Adrenal gland (tissue), 12 donors: Measurements from ENCODE around the gene FYB1. TPM values are rescaled to one million over a fixed set of nuclear protein-coding genes. Genes with fewer than 3 reads are reported as not detected.

Experiments
- DNase-seq, 7 donors: peaks; one replicate each; pipeline ENCODE4 v3.0.0-alpha.2; 2019 to 2020
- H3K27ac ChIP-seq, 5 donors: fragments of 200-600 bp; sonication (generic) in 4 of 5; 1 replicate in 3 of 5; 2 replicates in 2 of 5; pipeline versions ENCODE4 v1.5.1 to v1.8.0; 2016 to 2020; ENCODE audit warnings: mild to moderate bottlenecking in 1 of 5
- H3K27me3 ChIP-seq: fragments of 200-600 bp; 2 replicates; pipeline ENCODE4 v1.8.0; 2021
- H3K36me3 ChIP-seq, 2 donors: fragments of 200-600 bp; replicated peaks in 1 of 2; 1 replicate in 1 of 2; 2 replicates in 1 of 2; pipeline versions ENCODE4 v1.5.1 to v1.8.0; 2018 to 2022
- H3K4me1 ChIP-seq, 2 donors: fragments of 200-600 bp; replicated peaks in 1 of 2; 1 replicate in 1 of 2; 2 replicates in 1 of 2; pipeline versions ENCODE4 v1.5.1 to v1.8.0; 2018 to 2021
- H3K4me3 ChIP-seq, 4 donors: fragments of 200-600 bp; sonication (generic) in 3 of 4; one replicate each; pipeline ENCODE4 v1.5.1; 2016 to 2018
- H3K9me3 ChIP-seq, 3 donors: fragments of 200-600 bp; sonication (generic) in 1 of 3; replicated peaks in 1 of 3; 1 replicate in 2 of 3; 2 replicates in 1 of 3; pipeline versions ENCODE4 v1.5.1 to v1.8.0; 2016 to 2021
- POLR2A ChIP-seq, 2 donors: fragments of 450-650 bp; IDR thresholded peaks; one replicate each; pipeline ENCODE4 v1.6.1; 2017; ENCODE audit warnings: antibody characterized with exemption in 2 of 2, mild to moderate bottlenecking in 2 of 2, moderate library complexity in 1 of 2
- WGBS, 4 donors: extraction: QIAGEN DNeasy Blood & Tissue Kit in 2 of 4; methylation state at CpG; one replicate each; pipeline versions ENCODE4 v1.1.5 to v1.1.7; 2013 to 2017; 5-methylcytosine and 5-hydroxymethylcytosine counted together
- intact Hi-C, 2 donors: fragments of 100-400 bp; cut with DNase I; formaldehyde crosslinking; loops; one replicate each; pipeline versions ENCODE4 v1.14.1 to v1.15.0; 2022 to 2023
- polyA plus RNA-seq, 3 donors: library from polyadenylated mRNA; stranded (reverse); fragments of 200-250 nt in 2 of 3; fragments of 350-450 nt in 1 of 3; fragmentation: Illumina TruSeq in 1 of 3; extraction: RNeasy Lipid Tissue Mini Kit (QIAGEN cat#74804) in 1 of 3; gene quantifications; one replicate each; pipeline ENCODE4 v1.2.3, GENCODE V29; 2013 to 2014
- total RNA-seq, 9 donors: library from RNA; depleted of rRNA in 4 of 9; stranded (reverse); fragments of >200 nt in 4 of 9; fragments of 120-200 nt in 1 of 9; fragmentation: NEBNext Ultra II Directional in 1 of 9; extraction: Animal tissue kit (Norgen Biotek cat#: 25700) in 1 of 9; gene quantifications; one replicate each; pipeline versions ENCODE4 v1.1.0 to v1.2.4, GENCODE V29; 2013 to 2023
- TF ChIP-seq, protein P1 (sequence below), 6 experiments: fragments of 450-650 bp in 4 of 6; fragments of 200-600 bp in 2 of 6; sonication (generic) in 1 of 6; IDR thresholded peaks; 1 replicate in 5 of 6; 2 replicates in 1 of 6; pipeline versions ENCODE4 v1.5.1 to v1.8.0; 2016 to 2021; ENCODE audit warnings: antibody characterized with exemption in 6 of 6, mild to moderate bottlenecking in 2 of 6, moderate library complexity in 1 of 6
- donor health status: healthy with polysubstance abuse.
- donor health status: Bipolar disorder and iron deficiency.
- donor health status: DM: yes; HTN: yes; CAD: no.
- donor health status: DM: no; HTN: no; CAD: no.
- donor health status: DM: no; HTN: no; CAD: no.
- donor health status: DM: yes; HTN: yes; CAD: no.

Gene FYB1
- total and polyA plus RNA-seq, 12 donors = 1.6 to 29.8 (median 13.6) TPM

GRCh38 chr5:39099831-39100230, 119.5 kb downstream of the FYB1 start:
- no peaks in the 10 kb centered on the region for H3K9me3 ChIP-seq
- H3K4me1 ChIP-seq = no peaks in the 10 kb centered on the region
- no peak overlapping the region for H3K4me3 ChIP-seq
- intact Hi-C loops = no loop called here
- H3K27me3 ChIP-seq = no peaks in the 10 kb centered on the region
- no peaks in the 10 kb centered on the region for H3K36me3 ChIP-seq
- TF ChIP-seq POLR2A (IDR thresholded peaks at IDR 0.05) = no peak
- TF ChIP-seq, protein P1, sequence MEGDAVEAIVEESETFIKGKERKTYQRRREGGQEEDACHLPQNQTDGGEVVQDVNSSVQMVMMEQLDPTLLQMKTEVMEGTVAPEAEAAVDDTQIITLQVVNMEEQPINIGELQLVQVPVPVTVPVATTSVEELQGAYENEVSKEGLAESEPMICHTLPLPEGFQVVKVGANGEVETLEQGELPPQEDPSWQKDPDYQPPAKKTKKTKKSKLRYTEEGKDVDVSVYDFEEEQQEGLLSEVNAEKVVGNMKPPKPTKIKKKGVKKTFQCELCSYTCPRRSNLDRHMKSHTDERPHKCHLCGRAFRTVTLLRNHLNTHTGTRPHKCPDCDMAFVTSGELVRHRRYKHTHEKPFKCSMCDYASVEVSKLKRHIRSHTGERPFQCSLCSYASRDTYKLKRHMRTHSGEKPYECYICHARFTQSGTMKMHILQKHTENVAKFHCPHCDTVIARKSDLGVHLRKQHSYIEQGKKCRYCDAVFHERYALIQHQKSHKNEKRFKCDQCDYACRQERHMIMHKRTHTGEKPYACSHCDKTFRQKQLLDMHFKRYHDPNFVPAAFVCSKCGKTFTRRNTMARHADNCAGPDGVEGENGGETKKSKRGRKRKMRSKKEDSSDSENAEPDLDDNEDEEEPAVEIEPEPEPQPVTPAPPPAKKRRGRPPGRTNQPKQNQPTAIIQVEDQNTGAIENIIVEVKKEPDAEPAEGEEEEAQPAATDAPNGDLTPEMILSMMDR (IDR thresholded peaks at IDR 0.05) = no peak
- DNase-seq = no peak
- H3K27ac ChIP-seq = no peak overlapping the region

- H3K4me1 ChIP-seq = no peaks in the 10 kb centered on the region
- no peaks in the 10 kb centered on the region for H3K27me3 ChIP-seq
- no peak for DNase-seq
- H3K4me3 ChIP-seq = no peak overlapping the region
- H3K27ac ChIP-seq = no peak overlapping the region
- WGBS, 4 donors = 45 to 56% (median 55%) methylated on average over 1 of the region's 1 CpG
- TF ChIP-seq, protein P1 (IDR thresholded peaks at IDR 0.05) = no peak
- no peak for TF ChIP-seq POLR2A (IDR thresholded peaks at IDR 0.05)
- H3K36me3 ChIP-seq = no peaks in the 10 kb centered on the region
- H3K9me3 ChIP-seq = no peaks in the 10 kb centered on the region
- intact Hi-C loops = no loop called here
These were observed 126.0 kb downstream of the FYB1 start for GRCh38 chr5:39093352-39093751.

DNA sequence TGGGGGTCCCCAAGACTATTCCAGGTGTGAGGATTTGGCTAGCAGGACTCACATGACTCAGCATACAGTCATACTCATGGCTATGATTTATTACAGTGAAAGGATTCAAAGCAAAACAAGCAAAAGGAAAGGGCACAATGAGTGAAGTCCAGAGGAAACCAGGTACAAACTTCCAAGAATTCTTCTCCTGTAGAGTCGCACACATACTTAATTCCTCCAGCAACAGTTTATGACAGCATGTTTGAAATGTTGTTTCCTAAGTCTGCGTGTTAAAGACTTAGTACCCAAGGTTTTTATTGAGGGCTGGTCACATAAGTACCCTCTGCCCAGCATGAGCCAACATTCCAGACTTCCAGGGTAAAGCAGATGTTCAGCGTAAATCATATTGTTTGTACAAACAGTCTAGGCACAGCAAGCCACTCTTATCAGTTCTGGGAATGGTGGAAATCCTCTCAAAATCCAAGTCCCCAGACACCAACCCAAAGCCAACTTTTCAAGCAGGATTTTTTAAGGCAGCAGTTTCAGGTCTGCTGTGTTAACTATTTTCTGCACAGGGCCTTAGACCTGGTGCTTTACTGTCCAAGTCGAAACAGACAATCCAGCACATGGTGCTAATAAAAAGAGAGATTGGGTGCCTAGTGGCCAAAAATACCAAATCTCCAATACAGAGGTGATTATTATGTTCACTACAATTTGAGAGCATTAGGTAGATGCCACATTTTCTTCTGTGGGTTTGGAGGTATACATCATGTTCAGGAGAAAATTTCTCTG, 126.6 kb downstream of the FYB1 start:
- no peaks in the 10 kb centered on the region for H3K27me3 ChIP-seq
- H3K9me3 ChIP-seq = no peaks in the 10 kb centered on the region
- WGBS, 4 donors = 50 to 65% (median 55%) methylated on average over 4 of the region's 4 CpGs
- H3K4me1 ChIP-seq = no peaks in the 10 kb centered on the region
- TF ChIP-seq, protein P1 (IDR thresholded peaks at IDR 0.05) = no peak
- no peak for TF ChIP-seq POLR2A (IDR thresholded peaks at IDR 0.05)
- no peak overlapping the region for H3K27ac ChIP-seq
- H3K4me3 ChIP-seq = no peak overlapping the region
- DNase-seq = no peak
- intact Hi-C loops = no loop called here
- H3K36me3 ChIP-seq = no peaks in the 10 kb centered on the region

DNA sequence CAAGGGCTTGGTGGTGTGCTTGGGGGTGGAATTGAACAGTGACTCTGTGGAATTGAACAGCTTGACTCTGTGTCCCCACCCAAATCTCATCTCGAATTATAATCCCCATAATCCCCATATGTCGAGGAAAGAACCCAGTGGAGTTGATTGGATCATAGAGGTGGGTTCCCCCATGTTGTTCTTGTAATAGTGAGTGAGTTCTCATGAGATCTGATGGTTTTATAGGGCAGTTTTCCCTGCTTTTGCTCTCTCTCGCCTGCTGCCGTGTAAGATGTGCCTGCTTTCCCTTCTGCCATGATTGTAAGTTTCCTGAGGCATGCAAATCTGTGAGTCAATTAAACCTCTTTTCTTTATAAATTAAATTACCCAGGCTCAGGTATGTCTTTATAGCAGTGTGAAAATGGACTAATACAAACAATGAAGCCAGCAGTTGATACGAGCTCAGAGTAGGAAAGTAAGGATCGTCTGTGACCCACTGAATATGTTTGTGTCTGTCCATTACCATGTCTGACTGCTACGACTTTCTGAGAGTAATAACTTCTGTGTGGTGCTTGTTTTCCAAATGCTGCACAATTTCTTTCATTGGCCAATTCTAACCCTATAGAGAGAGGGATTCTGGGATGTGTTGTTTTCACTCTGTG, 127.3 kb downstream of the FYB1 start:
- TF ChIP-seq POLR2A (IDR thresholded peaks at IDR 0.05) = no peak
- TF ChIP-seq, protein P1 (IDR thresholded peaks at IDR 0.05) = no peak
- Histone ChIP-seq H3K27ac (no peak overlapping the region), H3K9me3 (no peaks in the 10 kb centered on the region), H3K27me3 (no peaks in the 10 kb centered on the region), H3K4me3 (no peak overlapping the region), H3K36me3 (no peaks in the 10 kb centered on the region), H3K4me1 (no peaks in the 10 kb centered on the region)
- no peak for DNase-seq
- WGBS, 4 donors = 67 to 86% (median 77%) methylated on average over 7 of the region's 7 CpGs
- intact Hi-C loops = no loop called here
